SKM-1 treated with dmso at 0.1 percent for 144 hours (cell line): ENCODE data around the gene COL18A1.
A peak's percentile ranks its signal among the peaks of the same experiment; 100 is the strongest.
"Not testable (repeated sequence)": the region's sequence is repeated elsewhere in the genome, so short reads cannot be mapped to it uniquely, and the experiment has no call there.

Experiments used
- DNase-seq: peaks from one replicate; lab custom pipeline; 2025; ENCODE audit not compliant: unreplicated experiment; lab: John Stamatoyannopoulos, UW

Gene COL18A1

GRCh38 chr21:45427331-45428271, 22.6 kb downstream of the COL18A1 start:
- no peak for DNase-seq

GRCh38 chr21:45428534-45428933, 23.6 kb downstream of the COL18A1 start:
- no peak for DNase-seq

GRCh38 chr21:45429221-45430175, 24.5 kb downstream of the COL18A1 start:
- DNase-seq: no peak

- no peak for DNase-seq
Measured at GRCh38 chr21:45430521-45431501, 25.8 kb downstream of the COL18A1 start.

GRCh38 chr21:45431781-45432572, 27.0 kb downstream of the COL18A1 start:
- no peak for DNase-seq

GRCh38 chr21:45432575-45433255, 27.8 kb downstream of the COL18A1 start:
- no peak for DNase-seq

GRCh38 chr21:45433301-45433700, 28.3 kb downstream of the COL18A1 start:
- DNase-seq: no peak

GRCh38 chr21:45433911-45434644, 29.1 kb downstream of the COL18A1 start:
- no peak for DNase-seq

- DNase-seq: no peak
Measured at GRCh38 chr21:45434645-45435217, 29.8 kb downstream of the COL18A1 start.

- no peak for DNase-seq
Measured at GRCh38 chr21:45435405-45435981, 30.5 kb downstream of the COL18A1 start.

- no peak for DNase-seq
Measured at GRCh38 chr21:45436351-45437065, 31.5 kb downstream of the COL18A1 start.

- DNase-seq: not testable (repeated sequence)
Measured at GRCh38 chr21:45437844-45438243, 32.9 kb downstream of the COL18A1 start.

- DNase-seq: no peak
Measured at GRCh38 chr21:45438391-45439145, 33.6 kb downstream of the COL18A1 start.

- peak; percentile 64 for DNase-seq
Measured at GRCh38 chr21:45439161-45439872, 34.4 kb downstream of the COL18A1 start.

GRCh38 chr21:45439901-45440461, 35.0 kb downstream of the COL18A1 start:
- DNase-seq: no peak
